ENCODE measurements around the gene DCAF17.

DNA sequence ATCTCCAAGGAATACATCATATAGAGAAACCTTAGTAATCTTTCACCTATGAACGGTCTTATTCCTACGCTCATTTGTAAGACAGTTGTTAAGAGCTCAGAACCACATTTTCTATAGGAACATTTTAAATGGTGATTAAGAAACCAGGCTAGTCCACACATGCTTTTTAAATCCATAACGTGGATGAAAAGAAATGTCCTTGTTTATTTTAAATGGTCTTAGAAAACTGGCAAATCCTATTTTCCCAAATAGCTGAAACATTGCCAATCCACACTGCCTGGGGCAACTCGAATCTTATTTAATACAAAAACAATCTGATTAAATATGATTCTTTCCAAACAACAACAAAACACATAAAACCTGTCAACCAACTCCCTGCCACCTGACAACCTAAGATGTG, 23.9 kb upstream of the DCAF17 start:
- TF ChIP-seq CTCF (conservative IDR thresholded peaks at IDR 0.05; ENCODE audit: low read length) (no peak), EZH2phosphoT487 (IDR thresholded peaks at IDR 0.05; ENCODE audit: borderline replicate concordance, low read depth, low read length) (no peak)
